ENCODE results near the gene HOTAIR.
A peak's percentile ranks its signal among the peaks of the same experiment; 100 is the strongest.

The HOTAIR gene

DNA sequence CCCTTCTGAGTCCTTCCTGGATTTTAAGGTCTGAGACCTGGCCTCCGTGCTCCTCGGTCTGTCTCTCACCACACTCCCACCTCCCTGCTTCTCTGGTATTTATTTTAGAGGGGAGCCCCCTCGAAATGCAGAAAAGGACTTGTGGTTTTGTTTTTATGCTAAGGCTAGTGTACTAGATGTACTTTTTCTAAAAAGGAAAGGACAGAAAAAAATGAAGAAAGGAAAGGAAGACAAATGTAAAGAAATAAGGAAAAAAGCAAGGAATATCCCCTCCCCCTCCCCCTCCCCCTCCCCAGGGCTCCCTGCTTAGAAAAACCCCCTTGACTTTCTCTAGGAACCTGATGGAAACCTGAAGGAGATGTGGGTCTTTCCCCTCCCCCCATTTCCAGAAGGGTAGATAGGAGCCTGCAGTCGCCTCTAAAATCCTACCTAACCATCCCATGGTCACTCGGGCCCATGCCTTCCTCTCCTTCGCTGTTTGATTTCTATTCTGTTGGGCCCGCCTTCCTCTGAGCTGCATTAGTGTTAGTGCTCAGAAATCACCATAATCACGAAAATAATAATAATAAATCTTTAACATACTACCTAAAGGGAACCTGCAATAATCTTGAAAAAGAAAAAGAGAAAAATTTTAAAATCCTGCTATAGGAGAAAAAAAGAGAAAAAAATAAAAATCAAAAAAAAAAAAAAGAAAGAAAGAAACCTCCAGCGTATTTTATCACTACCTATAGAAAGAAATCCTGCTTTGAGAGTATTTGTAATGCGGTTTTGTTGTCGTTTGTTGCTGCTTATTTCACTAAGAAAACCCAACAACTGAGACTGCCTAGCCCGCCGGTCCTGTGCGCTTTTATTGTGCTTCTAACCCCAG is 37.1 kb upstream of the HOTAIR start:
- no peak for DNase-seq (ENCODE audit: low read depth in 1 of 2, low spot score in 1 of 2)

DNA sequence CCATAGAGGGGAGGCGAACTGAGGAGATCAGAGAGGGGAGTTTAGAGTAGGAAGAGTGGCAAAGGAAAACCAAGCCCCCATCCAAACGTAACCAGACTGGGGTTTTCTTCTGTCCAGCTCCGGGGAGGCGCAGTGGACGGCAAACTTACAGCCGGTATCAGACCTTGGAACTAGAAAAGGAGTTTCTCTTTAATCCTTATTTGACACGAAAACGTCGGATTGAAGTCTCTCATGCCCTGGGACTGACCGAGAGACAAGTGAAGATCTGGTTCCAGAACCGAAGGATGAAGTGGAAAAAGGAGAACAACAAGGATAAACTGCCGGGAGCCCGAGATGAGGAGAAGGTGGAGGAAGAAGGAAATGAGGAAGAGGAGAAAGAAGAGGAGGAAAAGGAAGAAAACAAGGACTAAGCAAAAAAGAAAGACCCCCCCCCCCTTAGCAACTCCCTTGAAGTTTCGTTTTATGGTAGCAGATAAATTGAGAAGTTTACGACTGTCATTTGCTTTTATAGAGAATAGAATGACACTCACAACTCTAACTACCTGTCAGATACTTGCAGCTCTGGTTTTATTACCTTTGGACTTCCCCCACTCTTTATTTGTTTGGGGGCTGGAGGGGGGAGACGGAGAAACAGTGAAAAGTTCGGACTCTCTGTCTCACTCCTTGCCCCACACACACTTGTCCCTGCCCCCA is 36.4 kb upstream of the HOTAIR start:
- no peak for DNase-seq (ENCODE audit: low read depth in 1 of 2, low spot score in 1 of 2)

DNA sequence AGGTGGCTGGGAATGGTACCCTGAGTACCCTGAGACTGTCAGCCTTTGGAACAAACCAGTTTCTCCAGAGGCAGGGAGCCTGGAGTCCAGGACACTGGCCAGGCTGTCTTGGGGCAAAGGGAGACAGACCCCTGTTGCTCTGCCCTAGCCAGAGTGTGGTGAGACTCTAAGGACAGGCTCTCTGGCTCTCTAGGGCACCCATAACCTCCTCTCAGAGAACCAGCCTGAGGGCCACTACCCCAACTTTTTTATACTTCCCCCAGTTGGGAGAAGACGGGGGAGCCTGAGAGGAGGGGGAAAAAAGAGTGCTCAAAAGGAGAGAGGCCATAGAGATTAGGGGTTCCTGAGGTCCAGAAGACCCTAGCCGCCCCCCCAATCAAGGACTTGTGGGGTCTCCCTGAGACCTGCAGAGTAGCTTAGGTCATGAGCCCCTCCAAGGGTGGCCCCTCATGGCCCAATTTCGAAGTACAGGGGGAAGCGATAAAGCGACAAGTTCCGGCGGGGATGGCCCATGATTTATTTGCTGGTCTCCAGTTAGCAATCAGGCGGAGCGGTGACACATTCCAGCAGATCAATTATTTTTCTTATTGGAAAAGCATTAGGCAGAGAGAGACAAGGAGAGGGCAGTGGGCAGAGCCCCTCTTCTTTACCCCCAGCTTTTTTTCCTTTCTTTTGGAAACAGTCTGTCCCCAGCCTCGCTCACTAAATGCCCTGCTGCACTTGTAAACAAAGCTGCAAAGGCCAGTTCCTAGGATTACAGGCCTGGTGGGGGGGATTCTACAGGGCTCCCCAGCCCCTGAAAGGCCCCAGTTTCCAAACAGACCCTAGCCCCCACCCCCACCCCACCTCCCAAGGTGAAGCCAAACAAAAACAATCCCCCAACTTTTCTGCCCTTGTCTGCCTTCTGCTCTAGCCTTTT is 35.6 kb upstream of the HOTAIR start:
- DNase-seq (ENCODE audit: low read depth in 1 of 2, low spot score in 1 of 2) = no peak

DNA sequence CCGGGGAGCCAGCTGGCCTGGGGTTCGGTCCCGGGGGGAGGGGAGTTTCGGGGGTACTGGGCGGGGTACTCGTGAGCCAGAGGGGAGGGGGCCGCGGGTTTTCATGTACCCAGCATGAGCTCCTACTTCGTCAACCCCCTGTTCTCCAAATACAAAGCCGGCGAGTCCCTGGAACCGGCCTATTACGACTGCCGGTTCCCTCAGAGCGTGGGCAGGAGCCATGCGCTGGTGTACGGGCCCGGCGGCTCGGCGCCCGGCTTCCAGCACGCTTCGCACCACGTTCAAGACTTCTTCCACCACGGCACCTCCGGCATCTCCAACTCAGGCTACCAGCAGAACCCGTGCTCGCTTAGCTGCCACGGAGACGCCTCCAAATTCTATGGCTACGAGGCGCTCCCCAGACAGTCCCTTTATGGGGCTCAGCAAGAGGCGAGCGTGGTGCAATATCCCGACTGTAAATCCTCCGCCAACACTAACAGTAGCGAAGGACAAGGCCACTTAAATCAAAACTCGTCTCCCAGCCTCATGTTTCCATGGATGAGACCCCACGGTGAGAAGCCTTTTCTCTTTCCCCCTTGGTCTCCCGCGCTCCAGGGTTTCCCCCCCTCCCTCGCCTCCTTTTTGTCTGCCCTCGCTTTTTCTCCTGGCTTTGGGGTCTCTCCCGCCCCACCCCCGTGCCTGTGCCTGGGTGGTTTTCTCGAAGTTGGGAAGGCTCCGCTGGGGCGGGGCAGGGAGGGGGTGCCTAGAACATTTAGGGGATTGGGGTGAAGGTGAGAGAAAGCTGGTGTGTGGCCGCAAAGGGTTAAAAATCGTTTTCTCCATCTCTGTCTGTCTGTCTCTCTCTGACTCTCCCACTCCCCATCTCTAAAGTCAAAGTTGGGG is 34.7 kb upstream of the HOTAIR start:
- no peak for DNase-seq (ENCODE audit: low read depth in 1 of 2, low spot score in 1 of 2)

DNA sequence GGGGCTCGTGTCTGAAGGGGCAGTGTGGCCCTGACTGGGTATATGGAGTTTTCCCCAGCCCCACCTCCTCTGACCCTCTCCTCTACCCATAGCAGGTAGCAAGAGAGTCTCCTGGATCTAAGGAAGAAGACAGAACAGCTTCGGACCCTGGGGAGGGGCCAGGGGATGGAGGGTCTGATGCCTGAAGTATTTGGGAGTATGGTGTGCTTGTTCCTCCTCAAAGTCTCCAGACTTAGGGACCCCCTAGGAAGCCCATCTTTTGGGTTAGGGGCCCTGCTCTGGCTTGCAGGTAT is 33.5 kb upstream of the HOTAIR start:
- no peak for DNase-seq (ENCODE audit: low read depth in 1 of 2, low spot score in 1 of 2)

DNA sequence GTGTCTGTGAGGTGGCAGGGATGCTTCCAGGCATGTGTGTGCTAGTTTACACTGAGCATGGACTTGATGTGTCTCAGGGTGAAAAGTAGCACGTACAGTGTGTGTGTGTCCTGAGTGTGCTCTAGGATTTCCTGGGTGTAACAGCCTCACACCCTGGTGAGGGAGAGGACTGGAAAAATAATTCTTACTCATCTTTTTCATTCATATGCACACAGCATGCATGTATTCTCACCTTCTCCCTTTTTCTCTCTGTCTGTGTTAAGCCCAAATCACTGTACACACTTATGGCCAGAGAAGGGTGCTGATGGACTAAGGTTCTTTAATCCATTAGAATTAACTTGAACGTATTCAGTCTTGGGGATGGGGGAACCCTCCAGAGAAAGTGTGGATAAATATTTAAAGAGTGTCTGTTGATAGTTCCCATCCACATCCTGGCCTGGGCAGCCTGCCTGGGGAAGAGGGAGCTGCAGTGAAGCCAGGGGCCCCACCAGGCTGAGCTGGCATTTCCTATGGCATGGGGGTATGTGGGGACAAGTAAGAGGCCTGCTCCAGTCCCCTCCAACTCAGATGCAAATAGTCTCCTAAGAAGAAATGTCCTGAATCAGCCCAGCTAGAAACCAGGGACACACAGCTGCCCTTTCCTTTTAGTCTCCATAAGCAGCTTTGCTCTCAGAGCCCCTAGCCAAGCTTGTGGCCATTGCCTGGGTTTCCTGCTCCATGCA is 32.9 kb upstream of the HOTAIR start:
- DNase-seq (ENCODE audit: low read depth in 1 of 2, low spot score in 1 of 2) = no peak

DNA sequence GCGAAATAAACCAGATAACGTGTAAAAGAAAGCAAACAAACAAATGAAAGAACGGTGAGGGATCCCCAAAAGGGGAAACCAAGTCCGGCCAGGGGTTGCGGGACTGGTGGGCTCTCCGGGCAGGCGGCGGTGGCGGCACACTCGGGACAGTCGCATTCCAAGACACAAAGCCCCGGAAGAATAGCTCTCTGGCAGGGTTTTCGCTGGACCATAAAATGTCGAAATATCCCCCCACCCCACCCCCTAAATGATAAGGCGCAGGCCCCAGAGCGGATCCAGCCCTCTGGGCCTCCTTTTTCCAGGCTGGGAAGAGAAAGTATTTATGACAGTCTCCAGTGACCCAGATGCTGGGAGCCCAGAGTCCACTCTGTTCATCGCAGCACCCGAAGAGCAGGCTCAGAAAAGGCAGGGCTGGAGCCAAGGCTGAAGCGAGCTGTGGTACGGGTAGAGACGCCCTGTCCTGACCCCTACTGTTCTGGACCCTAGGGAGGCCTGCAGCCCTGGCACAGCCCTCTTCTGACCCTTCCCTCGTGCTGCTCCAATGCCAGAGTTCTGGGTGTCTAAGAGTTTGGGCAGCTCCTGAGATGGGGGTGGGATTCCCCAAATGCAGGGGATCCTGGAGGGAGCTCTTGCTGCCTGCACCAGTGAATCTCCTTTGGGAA is 31.9 kb upstream of the HOTAIR start:
- no peak for DNase-seq (ENCODE audit: low read depth in 1 of 2, low spot score in 1 of 2)

DNA sequence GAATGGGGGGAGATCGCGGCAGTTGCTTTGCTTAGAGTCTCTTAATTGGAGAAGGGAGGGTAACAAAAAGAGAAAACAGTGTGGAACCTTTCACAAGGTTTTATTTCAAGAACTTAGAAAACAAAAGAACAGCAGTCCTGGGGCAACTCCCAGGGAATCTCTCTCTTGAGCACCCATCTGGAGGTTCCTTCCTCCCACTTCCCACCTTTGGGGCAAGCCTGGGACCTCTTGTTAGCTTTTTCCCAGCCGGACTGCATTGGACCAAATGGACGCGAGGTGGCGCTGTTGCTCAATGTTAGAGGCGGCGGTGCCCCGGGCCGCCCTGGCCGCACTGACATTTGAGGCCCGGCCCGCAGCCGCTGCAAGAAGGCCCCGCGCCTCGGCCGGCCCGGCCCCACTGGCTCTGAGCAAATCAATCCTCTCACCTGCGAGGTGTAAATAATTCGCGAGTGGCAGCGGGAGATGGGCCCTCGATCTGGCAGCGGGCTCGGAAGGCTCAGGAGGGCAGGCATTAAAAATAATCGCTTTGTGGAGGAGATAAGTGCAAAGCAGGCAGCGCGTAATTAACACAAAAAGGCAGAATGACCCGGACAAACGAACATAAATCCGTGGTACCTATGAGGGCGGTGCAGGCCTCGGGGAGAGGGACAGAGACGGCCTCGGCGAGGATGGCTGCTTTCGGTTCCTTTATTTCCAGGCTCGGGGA is 31.3 kb upstream of the HOTAIR start:
- peak; percentile 78 to 81 for DNase-seq (ENCODE audit: low read depth in 1 of 2, low spot score in 1 of 2)

DNA sequence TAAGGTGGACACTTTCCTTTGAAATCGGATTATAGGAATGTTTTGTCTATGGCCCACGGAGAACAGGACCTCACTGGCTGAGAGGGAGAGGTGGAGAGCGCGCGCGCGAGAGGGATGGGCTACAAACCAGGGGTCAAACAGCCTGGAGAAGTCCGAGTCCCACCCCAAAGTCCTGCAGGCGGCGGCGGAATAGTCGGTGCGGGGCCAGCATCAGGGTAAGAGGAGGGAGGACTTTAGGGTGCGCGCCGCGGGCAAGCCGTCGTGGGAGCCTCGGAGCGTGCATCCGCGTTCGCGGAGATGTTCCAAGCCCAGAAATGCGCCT is 30.7 kb upstream of the HOTAIR start:
- no peak for DNase-seq (ENCODE audit: low read depth in 1 of 2, low spot score in 1 of 2)

DNA sequence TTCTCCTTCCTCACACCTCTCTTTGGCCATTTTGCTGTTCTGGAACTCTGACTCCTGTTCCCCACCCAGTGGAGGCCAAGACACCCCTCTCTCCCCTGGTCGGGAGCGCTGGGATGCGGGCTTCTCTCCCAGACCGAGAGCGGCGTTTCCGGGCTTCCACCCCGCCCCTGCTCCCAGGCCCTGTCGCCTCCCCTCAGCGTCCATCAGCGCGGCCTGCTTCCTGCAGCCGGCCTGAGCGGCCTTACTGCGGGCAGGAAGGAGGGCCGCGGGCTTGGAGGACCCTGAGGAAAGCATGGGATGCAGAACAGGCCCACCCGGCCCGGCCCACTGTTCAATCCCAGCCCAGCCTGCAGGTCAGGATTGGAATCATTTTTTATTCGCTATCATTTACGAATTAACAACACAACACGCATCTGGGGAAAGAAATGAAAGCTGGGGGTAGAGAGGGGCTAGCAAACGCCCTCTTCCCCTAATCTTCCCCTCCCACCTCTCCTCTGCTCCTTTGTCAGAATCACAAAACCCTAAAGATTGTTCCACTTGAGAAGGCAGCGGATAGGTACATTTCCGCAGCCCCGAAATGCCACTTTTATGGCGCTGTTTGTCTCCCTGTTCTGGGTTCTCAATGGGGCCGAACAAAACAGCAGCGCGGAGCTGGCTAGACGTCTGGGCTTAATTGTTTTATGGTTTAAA is 30.2 kb upstream of the HOTAIR start:
- no peak for DNase-seq (ENCODE audit: low read depth in 1 of 2, low spot score in 1 of 2)

DNA sequence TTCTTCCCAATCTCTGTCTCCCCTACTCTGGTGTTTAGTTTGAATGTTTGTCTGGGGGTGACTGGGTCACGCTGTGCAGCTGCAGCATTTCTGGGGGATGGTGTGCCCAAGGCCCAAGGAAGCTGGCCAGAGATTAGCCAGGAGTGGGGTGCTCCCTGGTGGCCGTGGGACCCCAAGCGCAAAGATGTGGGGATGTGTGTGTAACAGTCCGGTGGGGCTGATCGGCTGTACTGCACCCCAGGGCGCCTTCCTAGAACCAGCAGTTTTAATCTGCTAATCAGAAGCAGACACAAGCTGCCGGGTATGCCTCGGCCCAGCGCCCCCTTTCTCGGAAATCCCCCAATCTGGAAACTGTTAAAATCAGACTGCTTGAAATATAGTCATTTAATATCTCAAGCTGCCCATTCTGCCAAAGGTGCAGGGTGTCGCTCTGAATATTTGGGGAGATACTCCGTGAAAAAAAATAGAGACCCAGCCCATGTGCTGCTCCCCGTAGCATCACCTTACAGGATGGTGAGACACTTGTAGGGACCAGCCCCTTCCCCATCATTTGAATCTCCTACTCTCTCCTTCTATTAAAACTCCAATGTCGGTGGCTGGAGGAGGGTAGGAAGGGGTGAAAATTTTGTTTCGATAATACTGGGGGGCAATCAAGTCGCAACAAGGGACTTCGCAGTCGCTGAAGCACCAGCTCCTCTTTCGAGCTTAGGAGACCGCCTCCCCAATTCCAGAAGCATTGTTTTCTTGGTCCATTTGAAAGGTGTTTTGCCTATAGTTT is 29.5 kb upstream of the HOTAIR start:
- DNase-seq (ENCODE audit: low read depth in 1 of 2, low spot score in 1 of 2) = no peak

DNA sequence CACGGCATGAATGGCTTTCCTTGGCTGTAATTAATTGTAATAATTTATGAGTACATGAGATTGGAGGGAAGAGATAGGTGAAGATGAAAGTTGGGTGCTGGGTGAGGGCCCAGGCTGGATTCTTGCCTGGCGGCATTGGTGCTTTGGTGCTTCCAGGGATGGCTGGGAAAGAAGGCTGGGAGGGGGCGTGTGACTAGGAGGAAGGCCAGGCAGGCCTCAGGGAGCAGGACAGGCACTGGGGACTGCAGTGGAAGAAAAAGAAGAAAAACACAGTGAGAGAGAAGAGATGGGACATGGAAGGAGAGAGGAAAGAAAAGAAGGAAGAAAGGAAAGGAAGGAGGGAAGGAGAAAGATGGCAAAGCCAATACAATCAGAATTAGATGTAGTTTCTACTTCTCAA is 28.9 kb upstream of the HOTAIR start:
- DNase-seq (ENCODE audit: low read depth in 1 of 2, low spot score in 1 of 2) = no peak

DNA sequence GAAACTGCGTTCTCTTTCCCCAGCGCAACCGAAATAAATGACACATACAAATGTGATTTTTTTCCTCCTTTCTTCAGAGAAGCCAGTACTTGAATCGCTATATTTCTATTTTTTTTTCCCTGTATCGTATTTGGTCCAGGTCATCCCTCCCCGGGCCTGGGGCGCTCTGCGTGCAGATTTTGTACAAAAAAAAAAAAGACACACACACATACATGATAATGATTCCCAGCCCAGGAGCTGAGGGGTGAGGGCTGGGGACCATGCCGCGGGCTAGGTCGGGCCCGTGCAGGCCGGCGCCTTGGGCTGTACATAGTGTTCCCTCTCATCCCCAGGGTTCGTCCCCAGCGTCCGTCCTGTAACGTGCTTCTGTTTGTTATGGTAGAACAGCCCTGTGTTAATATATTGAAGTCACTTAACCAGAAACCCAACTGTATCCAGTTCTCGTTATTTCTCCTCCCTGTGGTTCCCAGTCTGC is 28.2 kb upstream of the HOTAIR start:
- no peak for DNase-seq (ENCODE audit: low read depth in 1 of 2, low spot score in 1 of 2)

DNA sequence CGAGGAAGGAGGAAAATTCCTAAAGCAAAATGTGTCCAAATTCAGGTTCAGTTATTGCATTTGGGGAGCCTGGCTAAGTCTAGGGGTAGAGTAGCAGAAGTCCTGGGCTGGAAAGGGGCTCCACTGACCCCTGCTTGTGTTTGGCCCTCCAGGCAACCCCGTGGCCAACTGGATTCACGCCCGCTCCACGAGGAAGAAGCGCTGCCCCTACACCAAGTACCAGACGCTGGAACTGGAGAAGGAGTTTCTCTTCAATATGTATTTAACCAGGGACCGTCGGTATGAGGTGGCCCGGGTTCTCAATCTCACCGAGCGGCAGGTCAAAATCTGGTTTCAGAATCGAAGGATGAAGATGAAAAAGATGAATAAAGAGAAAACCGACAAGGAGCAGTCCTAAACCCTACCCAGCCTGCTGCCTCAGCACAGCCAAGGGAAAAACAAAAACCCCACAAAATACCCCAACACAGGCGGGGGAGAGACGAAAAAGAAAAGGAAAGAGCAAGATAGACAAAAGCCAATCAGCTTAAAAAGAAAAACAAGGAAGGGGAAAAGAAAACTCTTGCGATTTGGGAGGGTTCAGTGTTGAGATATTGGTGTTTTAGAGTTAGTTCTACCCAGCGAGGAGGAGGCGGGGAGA is 27.6 kb upstream of the HOTAIR start:
- DNase-seq (ENCODE audit: low read depth in 1 of 2, low spot score in 1 of 2) = no peak

DNA sequence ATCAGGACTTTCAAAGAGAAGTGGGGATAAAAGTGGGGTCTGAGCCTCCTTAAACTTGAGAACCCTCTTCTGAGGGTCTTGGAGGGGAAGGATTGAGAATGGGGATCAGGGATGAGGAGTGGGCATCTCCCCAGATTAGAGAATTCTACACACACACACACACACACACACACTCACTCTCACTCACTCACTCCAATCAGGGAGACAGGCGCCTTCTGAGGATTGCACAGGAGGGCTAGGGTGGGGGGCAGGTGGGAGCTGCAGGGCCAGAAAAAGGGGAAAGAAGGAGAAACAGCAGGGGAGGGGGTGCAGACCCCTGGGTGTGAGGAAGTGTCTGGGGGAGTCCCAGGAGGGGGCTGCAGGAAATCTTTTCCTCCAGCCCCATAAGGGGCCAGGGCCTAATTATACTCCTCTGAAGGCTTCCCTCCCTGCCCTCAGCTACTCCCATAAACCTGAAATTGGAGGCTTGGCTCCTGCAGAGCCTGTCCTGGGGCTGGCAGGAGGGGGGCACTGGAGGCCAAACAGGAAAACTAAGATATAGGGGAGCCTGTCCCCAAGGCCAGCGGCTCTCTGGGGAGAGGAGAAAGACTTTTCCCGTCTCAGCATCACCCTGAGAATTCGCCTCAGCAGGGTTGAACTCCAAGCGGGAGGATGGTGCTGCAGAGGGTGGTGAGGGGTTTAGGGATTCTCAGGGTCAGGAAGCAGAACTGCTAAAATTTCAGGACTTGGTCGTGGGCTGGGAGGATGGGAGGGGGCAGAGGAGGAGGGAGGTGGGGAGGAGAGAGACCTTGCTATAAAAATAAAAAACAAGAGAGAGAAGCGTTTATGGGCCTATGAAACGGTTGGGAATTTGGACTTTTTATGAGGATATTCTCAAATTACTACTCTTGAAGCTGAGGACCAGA is 26.8 kb upstream of the HOTAIR start:
- no peak for DNase-seq (ENCODE audit: low read depth in 1 of 2, low spot score in 1 of 2)
